GM23248 (cell line): ENCODE results near the gene SPATS2.

ENCODE experiments used
- EZH2 ChIP-seq: fragments of 200-600 bp; sonication (generic); IDR thresholded peaks from 2 replicates; pipeline ENCODE4 v1.6.1; 2018; ENCODE audit warnings: antibody characterized with exemption, mild to moderate bottlenecking; ENCODE audit not compliant: insufficient read depth, poor library complexity, severe bottlenecking
- EZH2phosphoT487 ChIP-seq: fragments of 200-600 bp; sonication (generic); IDR thresholded peaks from 2 replicates; pipeline ENCODE4 v1.6.1; 2018; ENCODE audit warnings: antibody characterized with exemption, moderate library complexity, mild to moderate bottlenecking, low read depth; ENCODE audit not compliant: insufficient read depth

DNA sequence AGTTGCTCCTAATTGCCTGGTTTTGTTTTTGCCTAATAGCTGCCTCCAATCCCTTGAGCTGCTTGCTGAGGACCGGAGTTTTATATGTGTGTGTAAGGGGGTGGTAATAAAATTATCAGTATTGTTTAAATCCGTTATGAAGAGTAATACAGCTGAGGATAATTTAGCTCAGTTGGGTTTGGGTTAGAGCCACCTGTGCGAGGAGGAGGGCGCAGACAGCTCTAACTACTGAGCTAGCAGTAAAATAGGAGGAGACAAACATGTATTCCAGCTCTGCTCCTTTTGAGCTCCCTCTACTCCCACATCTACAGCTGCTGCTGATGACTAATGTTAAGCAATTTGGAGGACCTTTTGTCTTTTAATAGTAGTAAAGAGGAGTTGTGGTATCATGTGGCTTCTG is 61.5 kb downstream of the SPATS2 start:
- TF ChIP-seq EZH2phosphoT487 (no peak), EZH2 (no peak)
